ENCODE results near the gene CDKN2C.
"Not testable (repeated sequence)": the region's sequence is repeated elsewhere in the genome, so short reads cannot be mapped to it uniquely, and the experiment has no call there.

The CDKN2C gene

DNA sequence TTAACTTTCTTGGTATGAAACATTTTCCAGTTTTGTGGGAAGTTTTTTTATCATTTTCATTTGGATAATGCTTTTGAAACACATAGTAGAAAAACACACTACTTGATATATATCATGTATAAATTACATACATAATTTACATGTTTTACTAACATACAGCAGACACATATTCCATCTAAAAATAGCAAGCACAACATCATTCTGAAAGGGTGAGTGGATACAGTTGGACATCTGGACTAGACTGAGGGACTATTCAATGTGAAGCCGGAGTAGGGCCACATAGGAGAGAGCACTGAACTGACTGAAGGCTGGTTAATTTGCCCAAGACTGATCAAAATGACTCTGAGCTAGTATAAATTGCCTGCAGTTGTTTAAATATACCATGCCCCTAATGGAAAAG, 11.7 kb downstream of the CDKN2C start:
- DNase-seq, result peak; percentile 64

DNA sequence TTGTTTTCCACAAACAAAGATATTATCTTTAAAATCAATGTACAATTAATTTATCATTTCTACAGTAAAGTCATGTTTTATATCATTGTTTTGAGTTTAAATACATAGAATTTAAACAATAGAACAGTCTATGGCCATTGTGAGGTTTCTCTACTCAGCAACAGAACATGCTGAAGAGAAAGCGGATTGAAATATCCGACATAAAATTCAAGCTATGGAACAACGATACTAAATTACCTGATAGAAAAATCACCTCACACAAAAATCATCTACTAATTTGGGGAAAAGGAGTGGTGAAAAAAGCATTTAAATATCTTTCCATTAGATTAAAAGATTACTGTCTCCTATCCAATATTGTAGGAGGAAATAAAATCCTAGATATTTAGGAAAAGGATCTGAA, 12.6 kb downstream of the CDKN2C start:
- DNase-seq, result no peak

DNA sequence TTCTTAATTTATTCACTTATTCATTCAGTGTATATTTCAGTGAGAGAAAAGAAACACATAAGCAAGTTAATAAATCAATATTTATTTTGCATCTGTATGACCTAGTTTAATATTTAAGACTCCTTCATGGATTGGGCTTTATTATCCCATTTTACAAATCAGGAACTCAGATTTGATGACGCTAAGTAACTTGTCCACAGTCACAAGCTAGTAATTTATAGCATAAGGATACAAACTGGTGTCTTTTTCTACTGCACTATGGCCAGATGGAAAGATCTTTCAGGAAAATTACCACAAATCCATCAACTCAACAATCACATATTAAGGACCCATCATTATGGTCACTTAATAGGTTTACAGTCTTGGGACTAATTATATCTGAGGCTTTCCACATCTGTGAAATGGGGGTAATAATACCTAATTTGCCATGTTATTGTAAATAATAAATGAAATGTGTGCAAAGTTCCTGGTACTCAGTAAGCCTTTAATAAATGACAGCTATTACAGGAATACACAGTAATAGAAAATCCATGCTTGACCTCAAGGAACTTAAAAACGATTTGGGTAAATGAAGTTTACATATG, 13.3 kb downstream of the CDKN2C start:
- DNase-seq, result peak; percentile 23

DNA sequence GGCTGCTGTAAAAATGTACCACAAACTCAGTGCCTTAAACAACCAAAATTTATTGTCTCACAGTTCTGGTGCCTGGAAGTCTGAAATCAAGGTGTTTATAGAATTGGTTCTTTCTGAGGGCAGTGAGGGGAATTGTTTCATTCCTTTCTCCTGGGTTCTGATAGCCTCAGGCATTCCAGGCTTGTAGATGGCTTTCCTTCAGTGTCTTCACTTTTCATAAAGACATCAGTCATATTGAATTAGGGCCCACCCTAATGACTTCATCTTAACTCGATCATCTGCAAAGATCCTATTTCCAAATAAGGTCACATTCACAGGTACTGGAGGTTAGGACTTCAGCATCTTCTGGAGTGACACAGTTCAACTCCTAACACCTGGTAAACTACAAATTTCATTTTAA, 15.0 kb downstream of the CDKN2C start:
- DNase-seq, result no peak

DNA sequence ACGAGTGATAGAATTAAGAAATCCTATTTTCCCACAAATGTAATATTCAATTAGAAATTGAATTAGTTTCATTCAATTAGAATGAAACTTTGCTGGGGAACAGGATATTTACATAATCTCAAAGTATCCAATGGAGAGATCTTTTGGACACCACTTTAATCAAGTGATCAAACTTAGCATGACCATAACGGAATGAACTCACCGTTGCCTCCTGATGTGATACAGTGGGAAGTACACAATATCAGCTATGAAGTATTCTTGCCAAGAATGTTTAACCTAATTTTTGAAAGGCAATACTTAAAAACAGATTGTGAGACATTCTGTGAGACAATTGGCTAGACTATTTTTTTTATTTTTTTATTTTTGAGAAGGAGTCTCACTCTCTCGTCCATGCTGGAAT, 16.6 kb downstream of the CDKN2C start:
- no peak for DNase-seq

DNA sequence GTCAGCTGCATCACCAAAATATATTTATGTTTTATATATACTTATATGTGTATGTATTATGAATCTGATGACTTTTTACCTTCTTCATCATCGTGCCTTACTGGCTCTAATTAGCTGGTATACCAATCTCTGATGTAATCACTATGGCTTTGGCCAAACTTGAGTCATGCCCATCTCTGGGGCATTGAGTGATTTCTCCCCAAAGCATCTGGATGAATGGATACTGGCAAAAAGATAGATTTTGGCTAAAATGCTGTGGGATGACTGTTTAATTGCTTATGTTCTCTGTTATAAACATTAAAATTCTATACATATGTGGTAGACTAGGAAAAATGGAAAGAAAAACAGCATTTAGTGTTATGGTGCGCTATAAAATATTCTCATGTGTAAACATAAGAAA, 19.6 kb downstream of the CDKN2C start:
- DNase-seq, result no peak

DNA sequence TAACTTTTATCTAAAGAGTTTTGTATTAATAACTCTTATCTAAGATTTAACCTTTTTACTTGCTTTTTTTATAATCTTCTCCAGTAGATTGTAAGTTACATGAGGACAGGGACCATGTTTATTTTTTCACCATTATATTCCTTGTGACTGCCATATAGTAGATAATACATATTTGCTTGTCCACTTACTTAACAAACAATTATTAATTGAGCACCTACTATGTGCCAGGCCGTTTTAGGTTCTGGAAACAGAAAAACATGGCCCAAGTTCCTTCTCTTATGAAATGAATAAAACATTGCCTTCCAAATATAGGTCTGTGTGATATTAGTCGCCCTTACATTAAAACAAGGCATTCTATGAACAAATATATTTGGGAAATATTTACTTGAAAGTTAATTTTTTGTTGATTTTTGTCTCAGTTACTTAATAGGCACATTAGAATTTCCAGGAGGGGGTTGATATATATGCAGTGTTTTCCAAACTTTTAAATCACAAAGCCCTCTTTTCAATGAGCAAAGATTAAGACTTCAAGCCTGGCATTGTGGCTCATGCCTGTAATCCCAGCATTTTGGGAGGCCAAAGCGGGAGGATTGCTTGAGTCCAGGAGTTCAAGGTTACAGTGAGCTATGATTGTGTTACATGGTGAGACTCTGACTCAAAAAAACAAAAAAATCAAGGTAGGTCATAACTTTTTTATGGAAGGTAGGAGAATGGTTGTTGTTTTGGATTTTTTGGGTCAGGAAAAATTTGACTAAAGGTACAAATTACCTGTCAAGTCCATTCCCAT, 22.7 kb downstream of the CDKN2C start:
- no peak for DNase-seq

DNA sequence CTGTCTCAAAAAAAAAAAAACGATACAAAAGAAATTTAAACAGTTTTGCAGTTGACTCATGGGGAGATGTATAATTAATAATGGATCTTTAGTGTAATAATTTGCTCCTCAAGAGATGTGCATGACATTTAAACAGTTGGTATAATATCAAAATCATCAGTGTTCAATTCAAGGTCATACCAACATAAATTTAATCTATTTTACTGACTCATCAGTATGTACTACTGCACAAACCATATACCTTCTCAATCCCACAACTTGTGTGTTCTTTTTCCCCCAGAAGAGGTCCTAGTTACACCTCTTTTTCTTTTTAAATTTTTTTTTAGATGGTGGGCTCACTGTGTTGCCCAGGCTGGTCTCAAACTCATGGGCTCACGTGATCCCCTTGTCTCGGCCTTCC, 23.6 kb downstream of the CDKN2C start:
- DNase-seq, result no peak

DNA sequence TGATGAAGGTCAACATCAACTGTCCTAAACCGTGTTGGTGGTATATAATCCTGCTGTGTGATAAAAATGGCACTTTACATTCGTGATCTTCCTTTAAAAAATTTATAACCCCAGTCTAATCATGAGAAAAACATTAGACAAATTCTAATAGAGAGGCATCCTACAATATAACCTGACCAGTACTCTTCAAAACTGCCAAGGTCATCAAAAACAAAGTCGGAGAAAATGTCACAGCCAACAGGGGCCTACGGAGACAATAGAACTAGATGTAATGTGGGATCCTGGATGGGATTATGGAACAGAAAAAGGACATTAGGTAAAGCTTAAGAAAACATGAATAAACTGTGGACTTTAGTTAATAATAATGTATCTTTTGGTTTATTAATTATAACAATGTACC, 25.0 kb downstream of the CDKN2C start:
- DNase-seq, result no peak

DNA sequence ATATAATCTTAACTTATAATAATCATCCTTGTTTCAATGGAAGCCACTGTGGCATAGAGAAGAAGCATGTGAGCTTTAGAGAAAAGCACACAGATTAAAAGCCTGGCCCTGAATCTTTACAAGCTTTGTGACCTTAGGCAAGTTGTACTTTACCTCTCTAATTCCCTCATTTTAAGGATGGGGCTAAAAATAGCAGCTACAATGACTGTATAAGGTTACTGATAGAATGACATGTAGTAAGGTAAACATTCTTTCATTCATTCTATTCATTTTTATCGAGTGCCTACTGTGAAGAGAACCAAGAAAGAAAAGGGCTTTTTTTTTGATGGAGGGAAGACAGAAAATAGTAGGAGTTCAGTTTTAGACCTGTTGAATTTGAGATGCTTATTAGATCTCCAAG, 25.6 kb downstream of the CDKN2C start:
- no peak for DNase-seq

DNA sequence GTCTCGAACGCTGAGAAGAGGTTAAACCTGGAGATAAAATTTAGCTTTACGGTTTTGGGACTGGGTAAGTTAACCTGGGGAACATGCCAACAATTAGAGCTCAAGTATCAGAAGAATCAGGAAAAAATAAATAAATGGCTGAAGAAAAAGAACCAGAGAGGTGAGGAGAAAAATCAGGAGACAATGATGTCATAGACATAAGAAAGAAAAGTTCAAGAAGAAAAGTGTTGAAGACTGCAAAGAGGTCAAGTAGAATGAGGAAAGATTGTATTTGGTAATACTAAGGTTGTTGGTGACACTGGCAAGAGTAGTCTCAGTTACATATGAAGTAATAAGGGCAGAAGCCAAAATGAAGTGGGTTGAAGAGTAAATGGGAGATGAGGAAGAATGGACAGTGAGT, 26.0 kb downstream of the CDKN2C start:
- no peak for DNase-seq

DNA sequence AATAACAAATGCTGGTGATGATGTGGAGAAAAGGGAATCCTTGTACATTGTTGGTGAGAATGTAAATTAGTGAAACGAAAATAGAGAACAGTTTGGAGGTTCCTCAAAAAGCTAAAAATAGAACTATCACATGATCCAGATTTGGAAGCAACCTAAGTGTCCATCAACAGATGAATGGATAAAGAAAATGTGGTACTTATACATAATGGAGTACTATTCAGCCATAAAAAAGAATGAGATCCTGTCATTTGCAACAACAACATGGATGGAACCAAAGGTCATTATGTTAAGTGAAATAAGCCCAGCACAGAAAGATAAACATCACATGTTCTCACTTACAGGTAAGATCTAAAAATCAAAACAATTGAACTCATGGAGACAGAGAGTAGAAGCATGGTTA, 29.3 kb downstream of the CDKN2C start:
- DNase-seq, result not testable (repeated sequence)

DNA sequence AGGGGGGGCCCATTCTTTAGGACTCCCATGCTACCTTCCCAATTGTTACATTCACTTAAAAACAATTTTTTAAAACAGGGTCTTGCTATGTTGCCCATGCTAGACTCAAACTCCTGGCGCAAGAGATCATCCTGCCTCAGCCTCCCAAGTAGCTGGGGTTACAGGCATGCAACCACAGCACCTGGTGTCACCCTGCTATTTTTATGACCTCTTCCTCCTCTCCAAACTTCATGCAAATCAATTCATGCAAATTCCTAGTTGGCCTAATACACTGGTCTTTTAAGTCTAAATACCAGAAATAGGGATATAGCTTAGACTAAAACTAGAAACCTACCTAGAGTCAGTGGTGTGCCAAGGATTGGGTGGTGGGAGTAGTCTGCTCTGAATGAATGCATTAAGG, 30.1 kb downstream of the CDKN2C start:
- DNase-seq, result no peak

DNA sequence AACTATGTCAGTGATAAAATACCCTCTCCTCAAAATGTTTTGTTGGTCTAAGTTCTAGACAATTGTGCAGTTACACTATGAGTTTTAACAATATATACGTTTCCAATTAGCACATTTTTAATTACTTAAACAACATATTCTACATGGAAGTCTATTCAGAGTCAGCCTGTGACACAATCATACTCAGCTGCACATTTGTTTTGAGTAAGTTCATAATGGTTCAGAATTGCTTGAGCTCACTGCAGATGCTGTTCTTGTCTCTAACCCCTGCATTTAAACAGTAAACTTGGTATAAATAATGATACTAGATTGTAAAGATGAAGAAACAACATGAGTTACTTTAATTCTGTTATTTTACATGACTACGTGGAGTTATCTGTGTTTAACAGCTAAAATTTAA, 30.6 kb downstream of the CDKN2C start:
- DNase-seq, result no peak

DNA sequence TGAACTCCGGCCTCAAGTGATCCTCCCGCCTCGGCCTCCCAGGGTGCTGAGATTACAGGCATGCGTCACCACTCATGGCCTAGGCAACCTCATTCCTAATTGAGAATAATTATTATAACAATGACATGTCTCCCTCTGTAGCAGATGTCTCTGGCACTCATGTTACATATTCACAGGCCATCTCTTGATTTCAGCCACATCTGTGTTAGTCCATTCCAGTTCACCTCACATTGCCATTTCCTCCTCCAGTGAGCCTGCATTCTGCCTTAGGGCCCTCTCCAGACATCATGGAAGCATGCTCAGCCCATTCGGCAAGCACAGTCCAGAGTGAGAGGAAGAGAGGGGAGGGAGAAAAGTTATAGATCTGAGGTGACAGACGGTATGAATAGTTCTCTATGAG, 32.5 kb downstream of the CDKN2C start:
- DNase-seq, result no peak

DNA sequence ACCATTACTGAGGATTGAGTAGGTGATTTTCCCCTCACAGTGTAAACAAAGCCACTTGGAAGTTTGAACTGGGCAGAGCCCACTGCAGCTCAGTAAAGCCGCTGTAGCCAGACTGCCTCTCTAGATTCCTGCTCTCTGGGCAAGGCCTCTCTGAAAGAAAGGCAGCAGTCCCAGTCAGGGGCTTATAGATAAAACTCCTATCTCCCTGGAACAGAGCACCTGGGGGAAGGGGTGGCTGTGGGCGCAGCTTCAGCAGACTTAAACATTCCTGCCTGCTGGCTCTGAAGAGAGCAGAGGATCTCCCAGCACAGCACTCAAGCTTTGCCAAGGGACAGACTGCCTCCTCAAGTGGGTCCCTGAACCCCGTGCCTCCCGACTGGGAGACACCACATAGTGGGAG, 35.5 kb downstream of the CDKN2C start:
- DNase-seq, result not testable (repeated sequence)

DNA sequence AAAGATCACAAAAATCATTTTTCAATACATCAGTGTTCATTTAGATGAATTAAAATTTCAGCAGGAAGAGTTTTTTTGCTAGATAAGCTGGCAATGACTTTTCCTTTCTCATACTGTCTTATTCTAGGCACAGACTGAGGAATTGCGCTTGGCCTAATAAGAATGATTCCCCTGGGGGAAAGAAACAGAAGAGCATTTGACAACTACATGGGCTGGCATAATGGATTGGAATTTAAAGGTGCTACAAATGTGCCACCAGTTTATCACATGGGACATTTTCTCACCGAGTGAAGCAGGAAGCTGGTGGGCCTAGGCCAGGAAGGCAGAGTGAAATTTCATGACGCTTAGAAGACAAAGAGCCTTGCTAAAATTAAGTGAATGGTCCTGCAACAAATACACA, 39.3 kb downstream of the CDKN2C start:
- DNase-seq, result no peak

DNA sequence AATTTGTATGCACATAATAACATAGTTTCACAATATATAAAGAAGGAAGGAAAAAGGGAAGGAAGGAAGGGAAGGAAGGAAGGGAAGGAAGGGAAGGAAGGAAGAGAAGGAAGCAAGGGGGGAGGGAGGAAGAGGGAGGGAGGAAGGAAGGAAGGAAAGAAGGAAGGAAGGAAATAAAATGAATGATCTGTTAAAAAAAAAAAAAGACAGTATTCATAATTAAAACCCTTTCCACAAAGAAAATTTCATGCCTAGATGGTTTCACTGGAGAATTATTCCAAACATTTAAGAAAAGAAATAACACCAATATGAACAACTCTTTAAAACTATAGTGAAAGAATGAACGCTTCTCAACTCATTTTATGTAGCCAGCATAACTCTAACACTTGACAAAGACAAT, 44.8 kb downstream of the CDKN2C start:
- DNase-seq, result no peak

DNA sequence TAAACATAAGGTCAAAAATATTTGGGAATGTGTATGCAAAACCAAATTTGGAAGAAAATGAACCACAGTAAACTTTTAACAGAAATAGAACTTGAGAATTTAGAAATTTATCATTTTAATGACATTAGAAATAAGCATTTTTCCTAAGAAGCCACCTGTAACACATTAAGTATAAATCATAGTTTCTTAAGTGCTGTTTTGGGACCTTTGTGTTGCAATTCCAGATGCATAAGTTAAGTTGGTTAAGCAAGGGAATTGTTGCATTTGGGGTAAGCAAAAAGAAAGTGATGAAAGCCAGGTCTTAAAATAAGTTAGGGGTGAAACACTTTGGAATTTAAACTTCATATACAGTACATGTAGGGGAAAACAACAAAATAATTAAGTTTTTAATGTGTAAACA, 49.8 kb downstream of the CDKN2C start:
- no peak for DNase-seq

Measured in OCI-M1 (cell line).